Retinal pigment epithelial cell (primary cell): ENCODE results near the gene SLC7A11.

Experiments
- DNase-seq: peaks from one replicate; pipeline ENCODE4 v3.0.0-alpha.2; 2010; ENCODE audit warnings: low read depth
- H3K4me3 ChIP-seq: 2 replicates; pipeline ENCODE4 v1.5.1; 2011; ENCODE audit warnings: mild to moderate bottlenecking, low read length, control low read depth, moderate library complexity
- TF ChIP-seq, protein P1 (sequence below): conservative IDR thresholded peaks from 2 replicates; pipeline ENCODE4 v1.5.1; 2011; ENCODE audit warnings: low read depth, low read length, control low read depth, inconsistent platforms

SLC7A11 gene

DNA sequence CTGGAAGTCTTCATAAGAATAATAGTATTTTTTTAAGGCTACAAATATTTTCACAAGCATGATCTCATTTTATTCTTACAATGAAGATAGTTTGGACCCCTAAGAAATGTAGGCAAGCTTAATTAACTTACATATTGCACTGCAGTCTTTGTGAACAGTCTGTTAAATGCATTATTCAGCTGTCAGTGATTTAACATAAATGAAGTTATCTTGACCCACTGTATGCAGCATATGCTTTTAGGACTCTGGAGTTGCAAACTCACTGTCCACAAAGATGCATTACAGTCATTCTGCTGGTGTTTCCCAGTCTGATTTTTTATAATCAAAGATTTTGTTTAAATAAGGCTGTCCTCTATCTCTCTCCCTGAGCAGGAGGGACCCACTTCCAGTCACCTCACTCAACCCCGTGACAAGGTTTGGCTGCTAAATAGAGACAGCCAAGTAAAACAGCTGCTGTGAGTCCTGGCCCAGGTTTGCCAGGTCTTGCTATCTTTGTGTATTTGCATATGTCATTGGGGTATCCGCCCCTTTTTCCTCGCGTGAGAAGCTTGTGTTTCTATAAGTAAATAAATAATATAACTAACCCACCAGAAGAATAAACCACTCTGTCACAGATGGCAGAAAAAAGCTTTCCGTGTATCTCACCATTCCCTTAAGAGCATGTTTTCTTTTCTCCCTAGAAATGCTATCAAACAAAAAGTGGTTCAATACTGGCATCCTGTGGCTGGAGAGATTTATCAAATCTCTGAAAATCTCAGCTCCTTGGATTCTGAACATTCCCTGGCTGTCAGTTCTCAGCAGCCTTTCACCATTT lies 67.0 kb downstream of the SLC7A11 start:
- TF ChIP-seq, protein P1, sequence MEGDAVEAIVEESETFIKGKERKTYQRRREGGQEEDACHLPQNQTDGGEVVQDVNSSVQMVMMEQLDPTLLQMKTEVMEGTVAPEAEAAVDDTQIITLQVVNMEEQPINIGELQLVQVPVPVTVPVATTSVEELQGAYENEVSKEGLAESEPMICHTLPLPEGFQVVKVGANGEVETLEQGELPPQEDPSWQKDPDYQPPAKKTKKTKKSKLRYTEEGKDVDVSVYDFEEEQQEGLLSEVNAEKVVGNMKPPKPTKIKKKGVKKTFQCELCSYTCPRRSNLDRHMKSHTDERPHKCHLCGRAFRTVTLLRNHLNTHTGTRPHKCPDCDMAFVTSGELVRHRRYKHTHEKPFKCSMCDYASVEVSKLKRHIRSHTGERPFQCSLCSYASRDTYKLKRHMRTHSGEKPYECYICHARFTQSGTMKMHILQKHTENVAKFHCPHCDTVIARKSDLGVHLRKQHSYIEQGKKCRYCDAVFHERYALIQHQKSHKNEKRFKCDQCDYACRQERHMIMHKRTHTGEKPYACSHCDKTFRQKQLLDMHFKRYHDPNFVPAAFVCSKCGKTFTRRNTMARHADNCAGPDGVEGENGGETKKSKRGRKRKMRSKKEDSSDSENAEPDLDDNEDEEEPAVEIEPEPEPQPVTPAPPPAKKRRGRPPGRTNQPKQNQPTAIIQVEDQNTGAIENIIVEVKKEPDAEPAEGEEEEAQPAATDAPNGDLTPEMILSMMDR: peak; percentile 20
- DNase-seq: no peak
- H3K4me3 ChIP-seq: no peak overlapping the region

DNA sequence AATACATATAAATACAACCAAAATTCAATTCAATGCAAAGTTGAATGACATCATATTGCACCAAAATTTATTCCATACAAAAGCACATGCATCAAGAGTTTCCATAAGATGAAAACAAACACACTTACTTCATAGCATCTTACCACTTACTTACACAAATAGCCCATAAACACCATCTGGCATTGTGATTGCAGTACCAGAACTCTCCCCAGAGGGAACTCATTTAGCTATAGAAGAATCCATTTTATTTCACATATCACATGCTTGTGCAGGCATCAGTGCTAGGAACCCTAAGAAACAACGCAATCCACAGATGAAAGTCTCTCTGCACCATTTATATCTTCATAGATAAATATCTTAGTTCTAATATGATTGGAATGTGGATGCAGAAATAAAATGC lies 77.9 kb downstream of the SLC7A11 start:
- TF ChIP-seq, protein P1: no peak
- DNase-seq: no peak
- H3K4me3 ChIP-seq: no peak overlapping the region

DNA sequence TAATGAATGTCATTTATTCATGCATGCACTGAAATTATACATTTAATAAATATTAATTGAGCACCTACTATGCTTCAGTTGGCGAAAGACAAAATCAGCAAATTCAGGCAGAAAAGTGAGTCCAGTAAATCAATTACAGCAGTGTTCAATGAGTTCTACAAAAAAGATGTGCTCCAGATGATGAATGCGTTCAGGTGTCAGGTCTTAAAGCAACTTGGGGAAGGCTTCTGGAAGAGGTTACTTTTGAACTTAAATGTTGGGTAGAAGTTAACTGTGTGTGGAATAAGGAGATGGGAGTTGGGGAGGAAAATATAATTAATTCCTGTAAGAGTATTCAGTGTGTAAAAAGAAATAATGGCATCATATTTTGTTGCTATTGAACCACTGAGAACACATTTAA lies 79.0 kb downstream of the SLC7A11 start:
- no peak for DNase-seq
- TF ChIP-seq, protein P1: no peak
- H3K4me3 ChIP-seq: no peak overlapping the region

DNA sequence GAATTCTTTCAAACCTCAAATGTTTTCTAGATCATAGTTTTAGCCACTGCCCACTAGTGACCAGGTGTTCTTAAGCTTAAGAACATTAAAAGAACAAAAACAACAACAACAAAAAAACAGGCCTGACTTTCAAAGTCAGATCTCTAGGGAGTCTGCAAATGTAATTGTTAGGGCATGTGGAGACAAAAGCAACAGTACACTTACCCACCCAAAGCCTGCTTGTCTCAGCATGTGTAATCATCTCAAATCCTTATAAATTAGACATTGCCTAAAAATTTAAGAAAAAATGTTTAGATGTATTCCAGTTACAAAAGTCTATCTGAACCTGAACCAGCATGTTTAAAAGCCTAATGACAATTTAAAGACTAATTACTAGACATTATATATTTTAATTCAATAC lies 79.9 kb downstream of the SLC7A11 start:
- TF ChIP-seq, protein P1: no peak
- no peak for DNase-seq
- no peak overlapping the region for H3K4me3 ChIP-seq

DNA sequence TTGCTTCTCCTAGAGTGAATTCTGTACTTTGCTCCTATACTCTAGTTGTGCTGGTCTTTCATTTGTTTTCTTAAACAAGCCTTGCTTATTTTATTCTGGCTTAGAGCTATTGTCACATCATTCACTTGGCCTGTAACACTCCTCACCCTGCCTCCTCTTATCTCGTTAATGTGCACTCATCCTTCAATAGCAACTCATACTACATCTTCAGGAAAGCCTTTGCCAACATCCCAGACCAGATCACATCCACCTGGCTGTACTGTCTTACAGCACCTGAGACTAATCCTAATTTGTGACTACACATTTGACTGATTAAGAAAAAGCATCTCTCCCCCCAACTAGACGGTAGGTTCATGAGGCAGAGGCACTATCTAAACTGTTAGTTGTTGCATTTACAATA lies 80.8 kb downstream of the SLC7A11 start:
- no peak overlapping the region for H3K4me3 ChIP-seq
- DNase-seq: no peak
- TF ChIP-seq, protein P1: no peak

DNA sequence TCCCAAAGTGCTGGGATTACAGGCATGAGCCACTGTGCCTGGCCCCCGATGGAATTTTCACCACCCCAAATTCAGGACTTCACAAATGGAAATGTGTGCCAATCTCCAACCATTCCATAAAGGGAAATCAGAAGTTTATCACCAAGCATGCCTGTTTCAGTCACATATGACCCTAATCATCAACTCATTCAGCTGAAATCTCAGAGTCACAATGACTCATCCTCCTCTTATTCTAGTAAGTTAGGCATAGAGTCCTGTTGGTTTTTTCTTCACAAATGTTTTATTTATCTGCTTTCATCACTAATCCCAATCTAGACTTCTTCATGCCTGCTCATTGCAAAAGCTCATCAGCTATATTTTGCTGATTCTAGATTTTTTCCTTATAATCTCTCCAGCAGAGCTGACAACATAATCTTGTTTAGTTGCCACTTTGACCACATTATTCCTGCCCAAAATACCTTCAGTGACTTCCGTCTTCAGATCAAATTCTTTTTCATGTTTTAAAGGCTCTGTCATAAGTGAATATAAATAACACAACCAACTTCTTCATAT lies 83.3 kb downstream of the SLC7A11 start:
- DNase-seq: no peak
- TF ChIP-seq, protein P1: no peak
- H3K4me3 ChIP-seq: no peak overlapping the region

DNA sequence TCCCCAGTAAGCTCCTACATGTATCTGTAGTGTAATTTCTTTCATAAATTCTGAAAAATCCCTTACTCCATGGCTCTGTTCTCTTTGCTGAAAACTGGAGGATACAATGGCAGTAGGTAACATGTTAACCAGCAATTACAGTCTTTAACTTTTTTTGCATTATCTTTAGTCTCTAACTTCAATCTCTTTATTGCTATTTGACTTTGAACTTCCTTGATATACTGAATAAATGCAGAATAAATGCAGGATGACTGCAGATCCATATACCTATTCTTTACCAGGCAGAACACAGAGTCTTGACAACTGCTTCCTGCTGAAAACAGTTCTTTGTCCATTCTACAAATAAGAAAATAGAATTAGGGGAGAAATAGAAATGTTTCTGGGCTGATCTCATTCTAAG lies 101.3 kb downstream of the SLC7A11 start:
- no peak overlapping the region for H3K4me3 ChIP-seq
- TF ChIP-seq, protein P1: no peak
- DNase-seq: no peak
